T47D (cell line): ENCODE results near the gene DNM1.

ENCODE experiments used
- DNase-seq, 2 experiments: peaks; one replicate each; pipeline versions ENCODE4 v3.0.0 to v3.0.0-alpha.2; 2011 to 2012; ENCODE audit warnings: low read depth in 1 of 2, low spot score in 1 of 2
- JUND ChIP-seq: IDR thresholded peaks from 2 replicates; pipeline ENCODE4 v1.6.1; 2012; ENCODE audit warnings: low read depth
- in situ Hi-C: cut with HindIII; loops from 2 replicates; pipeline ENCODE4 v1.10.0; 2016; ENCODE audit warnings: low sequenced_read_pairs, low pct_unique_long_range_greater_than_20kb

DNM1 gene

GRCh38 chr9:128203024-128203706 is at the start of gene DNM1:
TSS of gene DNM1 (plus strand) at chr9:128203379. CDS start at chr9:128203471, 92 bp downstream.
- DNase-seq: peak; percentile 71 to 97
- in situ Hi-C loops: no loop called here
- TF ChIP-seq JUND: no peak

- TF ChIP-seq JUND: no peak
- DNase-seq: no peak
- in situ Hi-C loops: no loop called here
Measured at GRCh38 chr9:128153947-128154695, 49.1 kb upstream of the DNM1 start.

- DNase-seq: no peak
- in situ Hi-C loops: no loop called here
- no peak for TF ChIP-seq JUND
Measured at GRCh38 chr9:128155736-128156500, 47.3 kb upstream of the DNM1 start.

- TF ChIP-seq JUND: no peak
- in situ Hi-C loops: no loop called here
- DNase-seq: no peak
Measured at GRCh38 chr9:128159522-128159783, 43.7 kb upstream of the DNM1 start.

GRCh38 chr9:128159784-128160602 is 43.2 kb upstream of the DNM1 start, which contains the start of gene BBLN:
TSS of gene BBLN (plus strand) at chr9:128160265. CDS start at chr9:128160408, 143 bp downstream.
- DNase-seq: peak; percentile 98
- TF ChIP-seq JUND: no peak
- in situ Hi-C loops: no loop called here

- TF ChIP-seq JUND: no peak
- peak in 1 of 2 experiments; percentile 41 for DNase-seq
- in situ Hi-C loops: no loop called here
Measured at GRCh38 chr9:128160603-128160987, 42.6 kb upstream of the DNM1 start.

GRCh38 chr9:128161215-128161902 is 41.8 kb upstream of the DNM1 start:
- in situ Hi-C loops: no loop called here
- no peak for TF ChIP-seq JUND
- DNase-seq: no peak

GRCh38 chr9:128162215-128163026 is 40.8 kb upstream of the DNM1 start:
- TF ChIP-seq JUND: no peak
- in situ Hi-C loops: no loop called here
- DNase-seq: no peak

GRCh38 chr9:128163027-128163515 is 40.1 kb upstream of the DNM1 start:
- no peak for TF ChIP-seq JUND
- in situ Hi-C loops: no loop called here
- no peak for DNase-seq

- in situ Hi-C loops: no loop called here
- no peak for TF ChIP-seq JUND
- no peak for DNase-seq
Measured at GRCh38 chr9:128163523-128164306, 39.5 kb upstream of the DNM1 start.
